Naive B cell (primary cell): ENCODE measurements around the gene PDE7B. TPM values are rescaled to one million over a fixed set of nuclear protein-coding genes. Genes with fewer than 3 reads are reported as not detected.

ENCODE experiments used
- ATAC-seq, 2 donors: fragments of 150-1000 bp; cut with Tn5 transposase; 2 replicates each; pipeline ENCODE4 v1.10.0; 2021; ENCODE audit warnings: low read depth in 2 of 2, mild to moderate bottlenecking in 2 of 2, moderate library complexity in 2 of 2
- DNase-seq: peaks from one replicate; pipeline ENCODE4 v3.0.0; 2022
- H3K27ac Mint-ChIP-seq, 6 donors: one replicate each; pipeline ENCODE4 v1.8.0; 2020 to 2022; ENCODE audit warnings: mild to moderate bottlenecking in 6 of 6, mixed read lengths in 6 of 6, moderate library complexity in 5 of 6, inconsistent platforms in 2 of 6
- H3K27me3 Mint-ChIP-seq, 3 donors: one replicate each; pipeline ENCODE4 v1.8.0; 2021 to 2022; ENCODE audit warnings: mixed read lengths in 3 of 3, mild to moderate bottlenecking in 1 of 3
- H3K36me3 Mint-ChIP-seq, 2 donors: one replicate each; pipeline ENCODE4 v1.8.0; 2020 to 2022; ENCODE audit warnings: mixed read lengths in 2 of 2, inconsistent platforms in 1 of 2, mild to moderate bottlenecking in 1 of 2
- H3K4me1 Mint-ChIP-seq, 3 donors: one replicate each; pipeline ENCODE4 v1.8.0; 2020 to 2022; ENCODE audit warnings: mixed read lengths in 3 of 3, inconsistent platforms in 1 of 3, mild to moderate bottlenecking in 1 of 3, moderate library complexity in 1 of 3
- H3K4me3 Mint-ChIP-seq, 8 donors: one replicate each; pipeline ENCODE4 v1.8.0; 2020 to 2022; ENCODE audit warnings: mild to moderate bottlenecking in 8 of 8, mixed read lengths in 8 of 8, moderate library complexity in 8 of 8, inconsistent platforms in 2 of 8
- H3K9me3 Mint-ChIP-seq, 7 donors: one replicate each; pipeline ENCODE4 v1.8.0; 2020 to 2022; ENCODE audit warnings: mixed read lengths in 7 of 7, mild to moderate bottlenecking in 5 of 7, inconsistent platforms in 2 of 7, moderate library complexity in 1 of 7
- polyA plus RNA-seq, 6 donors: library from polyadenylated mRNA; unstranded; fragments of 300-500 nt; fragmentation: Illumina TruSeq; gene quantifications; one replicate each; pipeline ENCODE4 v1.2.3, GENCODE V29; 2021; ENCODE audit warnings: low read depth in 6 of 6

Gene PDE7B
- polyA plus RNA-seq, 6 donors from 2014 or later, result 0.10 to 3.8 (median 3.0) TPM

GRCh38 chr6:135936606-135937005 is 85.1 kb downstream of the PDE7B start:
- no peak for DNase-seq
- H3K9me3 Mint-ChIP-seq, result no peaks in the 10 kb centered on the region
- H3K27ac Mint-ChIP-seq, result peak overlapping the region in 1 of 6 donors; percentile 27
- no peak overlapping the region for H3K4me3 Mint-ChIP-seq
- no peaks in the 10 kb centered on the region for H3K27me3 Mint-ChIP-seq
- ATAC-seq, result no peak
- H3K4me1 Mint-ChIP-seq, result no peaks in the 10 kb centered on the region
- H3K36me3 Mint-ChIP-seq, result no peaks in the 10 kb centered on the region

- H3K4me1 Mint-ChIP-seq, result no peaks in the 10 kb centered on the region
- DNase-seq (no peak), ATAC-seq (no peak)
- H3K4me3 Mint-ChIP-seq, result no peak overlapping the region
- H3K36me3 Mint-ChIP-seq, result no peaks in the 10 kb centered on the region
- H3K9me3 Mint-ChIP-seq, result no peaks in the 10 kb centered on the region
- H3K27me3 Mint-ChIP-seq, result no peaks in the 10 kb centered on the region
- H3K27ac Mint-ChIP-seq, result no peak overlapping the region
Observed at GRCh38 chr6:135937106-135937505, 85.6 kb downstream of the PDE7B start.

- Mint-ChIP-seq H3K9me3 (no peaks in the 10 kb centered on the region), H3K27ac (no peak overlapping the region), H3K4me1 (peaks cover 0 to under 1% (median 0%) of the 10 kb centered on the region in 3 donors), H3K36me3 (no peaks in the 10 kb centered on the region), H3K27me3 (no peaks in the 10 kb centered on the region), H3K4me3 (no peak overlapping the region)
- DNase-seq, result no peak
- ATAC-seq, result no peak
Observed at GRCh38 chr6:135938576-135939207, 87.2 kb downstream of the PDE7B start.

- Mint-ChIP-seq H3K27me3 (no peaks in the 10 kb centered on the region), H3K4me1 (peaks cover 0 to 5% (median 0%) of the 10 kb centered on the region in 3 donors), H3K36me3 (no peaks in the 10 kb centered on the region), H3K4me3 (no peak overlapping the region), H3K27ac (no peak overlapping the region), H3K9me3 (no peaks in the 10 kb centered on the region)
- DNase-seq, result no peak
- no peak for ATAC-seq
Observed at GRCh38 chr6:135939208-135939591, 87.7 kb downstream of the PDE7B start.

GRCh38 chr6:135940616-135941167 is 89.2 kb downstream of the PDE7B start:
- DNase-seq (no peak), ATAC-seq (no peak)
- no peak overlapping the region for H3K4me3 Mint-ChIP-seq
- H3K36me3 Mint-ChIP-seq, result peaks cover 0 to 7% of the 10 kb centered on the region in 2 donors
- peaks cover 0 to 5% (median 0%) of the 10 kb centered on the region in 3 donors for H3K4me1 Mint-ChIP-seq
- H3K9me3 Mint-ChIP-seq, result no peaks in the 10 kb centered on the region
- peak overlapping the region in 1 of 6 donors; percentile 19 for H3K27ac Mint-ChIP-seq
- H3K27me3 Mint-ChIP-seq, result no peaks in the 10 kb centered on the region

- Mint-ChIP-seq H3K27me3 (no peaks in the 10 kb centered on the region), H3K4me3 (no peak overlapping the region), H3K27ac (no peak overlapping the region), H3K9me3 (no peaks in the 10 kb centered on the region), H3K36me3 (peaks cover 0 to 7% of the 10 kb centered on the region in 2 donors), H3K4me1 (peaks cover 0 to 5% (median 0%) of the 10 kb centered on the region in 3 donors)
- ATAC-seq (no peak), DNase-seq (no peak)
Observed at GRCh38 chr6:135941275-135942025, 89.9 kb downstream of the PDE7B start.

GRCh38 chr6:135944120-135944519 is 92.6 kb downstream of the PDE7B start:
- no peak for DNase-seq
- Mint-ChIP-seq H3K27ac (peak overlapping the region in 1 of 6 donors; percentile 26), H3K36me3 (peaks cover 0 to 7% of the 10 kb centered on the region in 2 donors), H3K27me3 (no peaks in the 10 kb centered on the region), H3K9me3 (no peaks in the 10 kb centered on the region), H3K4me3 (no peak overlapping the region), H3K4me1 (peaks cover 0 to 5% (median 0%) of the 10 kb centered on the region in 3 donors)
- ATAC-seq, result no peak

GRCh38 chr6:135946674-135947073 is 95.2 kb downstream of the PDE7B start:
- Mint-ChIP-seq H3K4me1 (peaks cover 7 to 9% (median 8%) of the 10 kb centered on the region in 3 donors), H3K4me3 (no peak overlapping the region), H3K27me3 (no peaks in the 10 kb centered on the region), H3K27ac (no peak overlapping the region), H3K36me3 (peaks cover 0 to 13% of the 10 kb centered on the region in 2 donors), H3K9me3 (no peaks in the 10 kb centered on the region)
- DNase-seq, result no peak
- ATAC-seq, result no peak

GRCh38 chr6:135950669-135951068 is 99.2 kb downstream of the PDE7B start:
- DNase-seq (no peak), ATAC-seq (no peak)
- H3K9me3 Mint-ChIP-seq, result no peaks in the 10 kb centered on the region
- H3K36me3 Mint-ChIP-seq, result peaks cover 0 to 6% of the 10 kb centered on the region in 2 donors
- no peaks in the 10 kb centered on the region for H3K27me3 Mint-ChIP-seq
- peak overlapping the region in 1 of 8 donors; percentile 49 for H3K4me3 Mint-ChIP-seq
- peak overlapping the region in 1 of 6 donors; percentile 84 for H3K27ac Mint-ChIP-seq
- peaks cover 3 to 9% (median 7%) of the 10 kb centered on the region in 3 donors for H3K4me1 Mint-ChIP-seq

GRCh38 chr6:135951169-135951568 is 99.7 kb downstream of the PDE7B start:
- no peaks in the 10 kb centered on the region for H3K9me3 Mint-ChIP-seq
- DNase-seq (no peak), ATAC-seq (peak in 1 of 2 donors; percentile 30)
- H3K4me1 Mint-ChIP-seq, result peaks cover 3 to 9% (median 7%) of the 10 kb centered on the region in 3 donors
- H3K27ac Mint-ChIP-seq, result peak overlapping the region in 1 of 6 donors; percentile 23
- no peaks in the 10 kb centered on the region for H3K27me3 Mint-ChIP-seq
- H3K36me3 Mint-ChIP-seq, result peaks cover 0 to 6% of the 10 kb centered on the region in 2 donors
- no peak overlapping the region for H3K4me3 Mint-ChIP-seq

- no peak overlapping the region for H3K27ac Mint-ChIP-seq
- H3K4me3 Mint-ChIP-seq, result no peak overlapping the region
- peaks cover 0 to 6% of the 10 kb centered on the region in 2 donors for H3K36me3 Mint-ChIP-seq
- DNase-seq (no peak), ATAC-seq (no peak)
- H3K27me3 Mint-ChIP-seq, result no peaks in the 10 kb centered on the region
- peaks cover 3 to 9% (median 7%) of the 10 kb centered on the region in 3 donors for H3K4me1 Mint-ChIP-seq
- H3K9me3 Mint-ChIP-seq, result no peaks in the 10 kb centered on the region
Observed at GRCh38 chr6:135953818-135954217, 102.3 kb downstream of the PDE7B start.

GRCh38 chr6:135955099-135955498 is 103.6 kb downstream of the PDE7B start:
- no peak overlapping the region for H3K4me3 Mint-ChIP-seq
- no peak for DNase-seq
- H3K27ac Mint-ChIP-seq, result no peak overlapping the region
- no peak for ATAC-seq
- peaks cover 0 to 6% of the 10 kb centered on the region in 2 donors for H3K36me3 Mint-ChIP-seq
- H3K9me3 Mint-ChIP-seq, result no peaks in the 10 kb centered on the region
- H3K27me3 Mint-ChIP-seq, result no peaks in the 10 kb centered on the region
- peaks cover 3 to 9% (median 7%) of the 10 kb centered on the region in 3 donors for H3K4me1 Mint-ChIP-seq

- no peak overlapping the region for H3K27ac Mint-ChIP-seq
- peaks cover 17 to 18% of the 10 kb centered on the region in 2 donors for H3K36me3 Mint-ChIP-seq
- H3K4me3 Mint-ChIP-seq, result no peak overlapping the region
- ATAC-seq, result no peak
- no peak for DNase-seq
- H3K27me3 Mint-ChIP-seq, result no peaks in the 10 kb centered on the region
- H3K9me3 Mint-ChIP-seq, result peaks cover 8 to 18% (median 12%) of the 10 kb centered on the region in 7 donors
- no peaks in the 10 kb centered on the region for H3K4me1 Mint-ChIP-seq
Observed at GRCh38 chr6:135962731-135963130, 111.2 kb downstream of the PDE7B start.

GRCh38 chr6:135970750-135971149 is 119.2 kb downstream of the PDE7B start:
- Mint-ChIP-seq H3K27ac (no peak overlapping the region), H3K4me3 (no peak overlapping the region), H3K27me3 (no peaks in the 10 kb centered on the region), H3K4me1 (no peaks in the 10 kb centered on the region), H3K9me3 (peaks cover 0 to 6% (median 2%) of the 10 kb centered on the region in 7 donors), H3K36me3 (peaks cover 2 to 6% of the 10 kb centered on the region in 2 donors)
- no peak for DNase-seq
- ATAC-seq, result no peak
